ENCODE measurements around the gene RPGRIP1L. TPM values are rescaled to one million over a fixed set of nuclear protein-coding genes. Genes with fewer than 3 reads are reported as not detected.

The RPGRIP1L gene
- total and polyA plus RNA-seq, 2 of the 13 experiments (the other 11 are each of a cell fraction or from before 2014, with no cell fraction given), result 5.0 to 13.5 TPM

DNA sequence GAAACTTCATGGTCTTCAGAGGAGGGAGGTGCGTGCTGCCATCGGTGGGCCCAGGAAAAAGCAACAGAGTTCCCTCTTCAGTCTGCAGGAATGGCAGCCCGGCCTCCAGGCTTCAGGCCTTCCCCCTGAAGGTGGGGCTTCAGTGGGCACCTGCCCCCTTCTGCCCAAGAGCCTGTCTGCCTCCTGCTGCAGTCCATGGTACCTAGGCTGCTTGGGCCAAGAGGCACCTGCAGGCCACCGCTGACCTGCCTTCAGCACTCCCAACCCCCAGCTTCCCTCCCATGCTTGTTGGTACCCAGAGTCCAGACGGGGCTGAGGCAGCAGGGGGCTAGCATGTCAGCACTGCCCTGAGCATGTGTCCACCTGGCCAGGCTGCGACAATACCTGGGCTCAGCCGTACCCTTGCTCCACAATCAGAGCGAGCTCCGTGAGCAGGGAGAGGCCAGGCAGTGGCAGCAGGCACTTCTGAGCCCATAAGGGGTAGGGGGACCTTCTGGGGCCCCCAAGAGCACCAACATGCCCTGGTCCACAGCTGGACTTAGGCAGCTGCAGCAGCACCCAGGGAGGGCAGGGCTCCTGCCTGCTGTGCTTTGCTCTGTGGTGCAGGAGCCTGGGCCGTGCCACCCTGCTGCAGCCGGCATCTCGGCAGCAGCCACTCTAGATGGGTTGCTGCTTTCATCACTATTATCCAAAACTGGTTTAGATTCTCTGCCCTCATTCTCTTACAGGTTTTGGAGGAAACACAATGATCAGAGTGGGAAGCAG lies 123.4 kb downstream of the RPGRIP1L start:
- H3K9ac ChIP-seq (ENCODE audit: insufficient read depth, low read depth, low read length), result no peak overlapping the region
- BruUV-seq (replicated peaks), result no TSS peak
- in situ Hi-C loops (cut with HindIII; ENCODE audit: extremely low pct_ligation_motif_present, low pct_unique_long_range_greater_than_20kb) (no loop called here), intact Hi-C loops (cut with micrococcal nuclease; ENCODE audit: unreplicated experiment) (no loop called here)
- TF ChIP-seq ZNF687 (CRISPR knock-in tag; IDR thresholded peaks at IDR 0.05) (peak; percentile 20; the same call in 1 of the 2 replicates), ZNF33B (CRISPR knock-in tag; IDR thresholded peaks at IDR 0.05) (no peak)
- H3K79me2 ChIP-seq (ENCODE audit: insufficient read depth, low read length), result no peaks in the 10 kb centered on the region
- no peak overlapping the region for H2AFZ ChIP-seq (ENCODE audit: low read length)
- FAIRE-seq (no peak), DNase-seq (ENCODE audit: low spot score) (no peak), ATAC-seq (peak; percentile 55)
- H3K9me3 ChIP-seq (ENCODE audit: low read length), result no peaks in the 10 kb centered on the region
- no peak overlapping the region for H3K4me3 ChIP-seq (replicated peaks in 1 of 3; ENCODE audit: insufficient read depth in 1 of 3, low read depth in 2 of 3, low read length in 3 of 3)
- H3K4me1 ChIP-seq (ENCODE audit: insufficient read depth, low read length), result 0 out of 2 replicates have a peak, but pooled peaks cover 7% of the 10 kb centered on the region
- H3K27me3 ChIP-seq (ENCODE audit: control insufficient read depth in 1 of 2, insufficient read depth in 2 of 2, low read length in 2 of 2), result no peaks in the 10 kb centered on the region; a peak in 1 of 5 replicates
- H3K4me2 ChIP-seq (ENCODE audit: low read depth, low read length), result no peak overlapping the region
- ChIA-PET CTCF (ENCODE audit: low intra/inter-chr PET ratio, low total read pairs) (no interaction called here), POLR2A (no interaction called here)
- 61% methylated on average over 8 of the region's 12 CpGs for WGBS (ENCODE audit: low lambda C conversion rate)
- no peaks in the 10 kb centered on the region for H3K36me3 ChIP-seq (replicated peaks in 1 of 2; ENCODE audit: control insufficient read depth in 1 of 2, insufficient read depth in 2 of 2, low read length in 2 of 2)
- H3K27ac ChIP-seq (ENCODE audit: extremely low read length, insufficient read depth, low read length), result no peak overlapping the region
- no peaks in the 10 kb centered on the region for H4K20me1 ChIP-seq (ENCODE audit: insufficient read depth, low read length)

GRCh38 chr16:53576904-53577303 lies 126.8 kb downstream of the RPGRIP1L start:
- Histone ChIP-seq H3K27me3 (ENCODE audit: control insufficient read depth in 1 of 2, insufficient read depth in 2 of 2, low read length in 2 of 2) (no peaks in the 10 kb centered on the region; a peak in 1 of 5 replicates), H3K27ac (ENCODE audit: extremely low read length, insufficient read depth, low read length) (no peak overlapping the region), H4K20me1 (ENCODE audit: insufficient read depth, low read length) (no peaks in the 10 kb centered on the region), H3K36me3 (replicated peaks in 1 of 2; ENCODE audit: control insufficient read depth in 1 of 2, insufficient read depth in 2 of 2, low read length in 2 of 2) (no peaks in the 10 kb centered on the region), H2AFZ (ENCODE audit: low read length) (no peak overlapping the region), H3K4me1 (ENCODE audit: insufficient read depth, low read length) (0 out of 2 replicates have a peak, but pooled peaks cover 6% of the 10 kb centered on the region), H3K79me2 (ENCODE audit: insufficient read depth, low read length) (no peaks in the 10 kb centered on the region), H3K9ac (ENCODE audit: insufficient read depth, low read depth, low read length) (no peak overlapping the region), H3K9me3 (ENCODE audit: low read length) (peaks cover 5% of the 10 kb centered on the region), H3K4me3 (replicated peaks in 1 of 3; ENCODE audit: insufficient read depth in 1 of 3, low read depth in 2 of 3, low read length in 3 of 3) (no peak overlapping the region), H3K4me2 (ENCODE audit: low read depth, low read length) (no peak overlapping the region)
- CTCF ChIA-PET (ENCODE audit: low intra/inter-chr PET ratio, low total read pairs), result no interaction called here
- no peak for DNase-seq (ENCODE audit: low spot score)
- FAIRE-seq, result no peak
- no peak for ATAC-seq
- intact Hi-C loops (cut with micrococcal nuclease; ENCODE audit: unreplicated experiment), result no loop called here
- 43% methylated on average over 5 of the region's 5 CpGs for WGBS (ENCODE audit: low lambda C conversion rate)
- no TSS peak for BruUV-seq (replicated peaks)
- POLR2A ChIA-PET, result no interaction called here
- in situ Hi-C loops (cut with HindIII; ENCODE audit: extremely low pct_ligation_motif_present, low pct_unique_long_range_greater_than_20kb), result no loop called here
- no peak for TF ChIP-seq ZNF33A (CRISPR knock-in tag; IDR thresholded peaks at IDR 0.05; ENCODE audit: borderline replicate concordance)
- no peak for TF ChIP-seq HNRNPUL1 (IDR thresholded peaks at IDR 0.05; ENCODE audit: low read depth, low read length)
- no peak for TF ChIP-seq SMAD9 (CRISPR knock-in tag; IDR thresholded peaks at IDR 0.05)
- TF ChIP-seq ZMYM2 (CRISPR knock-in tag; IDR thresholded peaks at IDR 0.05), result no peak
- TF ChIP-seq ELF4 (CRISPR knock-in tag; IDR thresholded peaks at IDR 0.05; ENCODE audit: borderline replicate concordance), result no peak
- TF ChIP-seq, protein P1, sequence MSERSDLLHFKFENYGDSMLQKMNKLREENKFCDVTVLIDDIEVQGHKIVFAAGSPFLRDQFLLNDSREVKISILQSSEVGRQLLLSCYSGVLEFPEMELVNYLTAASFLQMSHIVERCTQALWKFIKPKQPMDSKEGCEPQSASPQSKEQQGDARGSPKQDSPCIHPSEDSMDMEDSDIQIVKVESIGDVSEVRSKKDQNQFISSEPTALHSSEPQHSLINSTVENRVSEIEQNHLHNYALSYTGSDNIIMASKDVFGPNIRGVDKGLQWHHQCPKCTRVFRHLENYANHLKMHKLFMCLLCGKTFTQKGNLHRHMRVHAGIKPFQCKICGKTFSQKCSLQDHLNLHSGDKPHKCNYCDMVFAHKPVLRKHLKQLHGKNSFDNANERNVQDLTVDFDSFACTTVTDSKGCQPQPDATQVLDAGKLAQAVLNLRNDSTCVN (CRISPR knock-in tag; IDR thresholded peaks at IDR 0.05; ENCODE audit: borderline replicate concordance), result no peak
- TF ChIP-seq, protein P2, sequence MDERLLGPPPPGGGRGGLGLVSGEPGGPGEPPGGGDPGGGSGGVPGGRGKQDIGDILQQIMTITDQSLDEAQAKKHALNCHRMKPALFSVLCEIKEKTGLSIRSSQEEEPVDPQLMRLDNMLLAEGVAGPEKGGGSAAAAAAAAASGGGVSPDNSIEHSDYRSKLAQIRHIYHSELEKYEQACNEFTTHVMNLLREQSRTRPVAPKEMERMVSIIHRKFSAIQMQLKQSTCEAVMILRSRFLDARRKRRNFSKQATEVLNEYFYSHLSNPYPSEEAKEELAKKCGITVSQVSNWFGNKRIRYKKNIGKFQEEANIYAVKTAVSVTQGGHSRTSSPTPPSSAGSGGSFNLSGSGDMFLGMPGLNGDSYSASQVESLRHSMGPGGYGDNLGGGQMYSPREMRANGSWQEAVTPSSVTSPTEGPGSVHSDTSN (CRISPR knock-in tag; IDR thresholded peaks at IDR 0.05), result no peak
